ENCODE results near the gene C6orf136. TPM values are rescaled to one million over a fixed set of nuclear protein-coding genes. Genes with fewer than 3 reads are reported as not detected.

Gene C6orf136
- total and polyA plus RNA-seq, 9 of the 15 experiments (the other 6 are each of a cell fraction or from before 2014, with no cell fraction given) = 14.1 to 63.1 (median 18.4) TPM

DNA sequence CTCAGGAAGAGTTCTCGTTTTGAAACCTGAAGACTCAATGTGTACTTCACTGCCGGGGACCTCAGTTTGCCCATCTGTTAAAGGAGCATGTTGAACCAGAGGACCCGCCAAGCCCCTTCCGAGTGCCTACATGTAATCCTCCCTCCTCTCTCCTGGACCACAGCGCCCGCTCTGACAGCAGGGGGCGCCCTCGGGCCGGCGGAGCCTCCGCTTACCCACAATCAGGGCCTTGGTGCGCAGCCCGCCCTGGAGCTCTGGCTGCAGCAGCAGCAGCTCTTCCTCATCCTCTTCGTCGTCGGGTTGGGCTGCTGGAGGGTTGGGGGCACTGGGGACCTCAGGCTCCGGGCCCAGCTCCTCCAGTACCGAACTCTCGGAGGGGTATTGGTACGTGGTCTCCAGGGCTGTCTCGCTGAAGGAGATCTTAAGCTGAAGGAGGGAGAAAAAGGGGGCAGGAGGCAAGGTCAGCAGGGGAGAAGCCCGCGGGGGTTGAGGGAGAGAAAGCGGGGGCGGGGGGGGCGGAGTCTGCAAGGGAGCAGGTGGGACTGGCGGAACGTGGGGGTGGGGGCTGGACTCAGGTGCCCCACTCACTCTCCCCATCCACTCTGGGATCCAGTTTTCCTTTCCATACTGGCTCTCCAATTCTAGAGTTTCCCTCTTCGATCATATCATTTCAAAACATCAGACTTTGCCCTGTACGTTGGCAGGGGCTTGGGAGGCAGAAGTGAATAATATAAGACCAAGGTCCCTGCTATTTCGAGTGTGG is 32.2 kb downstream of the C6orf136 start (continued):
- TF ChIP-seq MAX (CRISPR knock-in tag; IDR thresholded peaks at IDR 0.05) (no peak), ZNF766 (CRISPR knock-in tag; conservative IDR thresholded peaks at IDR 0.05) (no peak), CREM (IDR thresholded peaks at IDR 0.05; ENCODE audit: low read depth) (peak; percentile 48), NFE2L1 (tag; IDR thresholded peaks at IDR 0.05; ENCODE audit: borderline replicate concordance, low read depth) (no peak), STAT5B (CRISPR knock-in tag; IDR thresholded peaks at IDR 0.05) (no peak), WHSC1 (IDR thresholded peaks at IDR 0.05; ENCODE audit: low read length) (no peak), ZNF124 (CRISPR knock-in tag; IDR thresholded peaks at IDR 0.05) (no peak), SNIP1 (IDR thresholded peaks at IDR 0.05; ENCODE audit: low read depth) (no peak), HNRNPUL1 (IDR thresholded peaks at IDR 0.05; ENCODE audit: low read length) (no peak), MYBL2 (IDR thresholded peaks at IDR 0.05; ENCODE audit: low read depth) (no peak), MYBL2 (CRISPR knock-in tag; IDR thresholded peaks at IDR 0.05; ENCODE audit: borderline replicate concordance) (no peak), ZNF143 (CRISPR knock-in tag; IDR thresholded peaks at IDR 0.05) (peak; percentile 55; the same call in 1 of the 2 replicates), ETV5 (CRISPR knock-in tag; IDR thresholded peaks at IDR 0.05; ENCODE audit: low read depth) (no peak), ZNF444 (CRISPR knock-in tag; IDR thresholded peaks at IDR 0.05) (no peak), SIN3B (IDR thresholded peaks at IDR 0.05; ENCODE audit: low read depth) (no peak; the same call in 1 of the 2 replicates)
- TF ChIP-seq, protein P1, sequence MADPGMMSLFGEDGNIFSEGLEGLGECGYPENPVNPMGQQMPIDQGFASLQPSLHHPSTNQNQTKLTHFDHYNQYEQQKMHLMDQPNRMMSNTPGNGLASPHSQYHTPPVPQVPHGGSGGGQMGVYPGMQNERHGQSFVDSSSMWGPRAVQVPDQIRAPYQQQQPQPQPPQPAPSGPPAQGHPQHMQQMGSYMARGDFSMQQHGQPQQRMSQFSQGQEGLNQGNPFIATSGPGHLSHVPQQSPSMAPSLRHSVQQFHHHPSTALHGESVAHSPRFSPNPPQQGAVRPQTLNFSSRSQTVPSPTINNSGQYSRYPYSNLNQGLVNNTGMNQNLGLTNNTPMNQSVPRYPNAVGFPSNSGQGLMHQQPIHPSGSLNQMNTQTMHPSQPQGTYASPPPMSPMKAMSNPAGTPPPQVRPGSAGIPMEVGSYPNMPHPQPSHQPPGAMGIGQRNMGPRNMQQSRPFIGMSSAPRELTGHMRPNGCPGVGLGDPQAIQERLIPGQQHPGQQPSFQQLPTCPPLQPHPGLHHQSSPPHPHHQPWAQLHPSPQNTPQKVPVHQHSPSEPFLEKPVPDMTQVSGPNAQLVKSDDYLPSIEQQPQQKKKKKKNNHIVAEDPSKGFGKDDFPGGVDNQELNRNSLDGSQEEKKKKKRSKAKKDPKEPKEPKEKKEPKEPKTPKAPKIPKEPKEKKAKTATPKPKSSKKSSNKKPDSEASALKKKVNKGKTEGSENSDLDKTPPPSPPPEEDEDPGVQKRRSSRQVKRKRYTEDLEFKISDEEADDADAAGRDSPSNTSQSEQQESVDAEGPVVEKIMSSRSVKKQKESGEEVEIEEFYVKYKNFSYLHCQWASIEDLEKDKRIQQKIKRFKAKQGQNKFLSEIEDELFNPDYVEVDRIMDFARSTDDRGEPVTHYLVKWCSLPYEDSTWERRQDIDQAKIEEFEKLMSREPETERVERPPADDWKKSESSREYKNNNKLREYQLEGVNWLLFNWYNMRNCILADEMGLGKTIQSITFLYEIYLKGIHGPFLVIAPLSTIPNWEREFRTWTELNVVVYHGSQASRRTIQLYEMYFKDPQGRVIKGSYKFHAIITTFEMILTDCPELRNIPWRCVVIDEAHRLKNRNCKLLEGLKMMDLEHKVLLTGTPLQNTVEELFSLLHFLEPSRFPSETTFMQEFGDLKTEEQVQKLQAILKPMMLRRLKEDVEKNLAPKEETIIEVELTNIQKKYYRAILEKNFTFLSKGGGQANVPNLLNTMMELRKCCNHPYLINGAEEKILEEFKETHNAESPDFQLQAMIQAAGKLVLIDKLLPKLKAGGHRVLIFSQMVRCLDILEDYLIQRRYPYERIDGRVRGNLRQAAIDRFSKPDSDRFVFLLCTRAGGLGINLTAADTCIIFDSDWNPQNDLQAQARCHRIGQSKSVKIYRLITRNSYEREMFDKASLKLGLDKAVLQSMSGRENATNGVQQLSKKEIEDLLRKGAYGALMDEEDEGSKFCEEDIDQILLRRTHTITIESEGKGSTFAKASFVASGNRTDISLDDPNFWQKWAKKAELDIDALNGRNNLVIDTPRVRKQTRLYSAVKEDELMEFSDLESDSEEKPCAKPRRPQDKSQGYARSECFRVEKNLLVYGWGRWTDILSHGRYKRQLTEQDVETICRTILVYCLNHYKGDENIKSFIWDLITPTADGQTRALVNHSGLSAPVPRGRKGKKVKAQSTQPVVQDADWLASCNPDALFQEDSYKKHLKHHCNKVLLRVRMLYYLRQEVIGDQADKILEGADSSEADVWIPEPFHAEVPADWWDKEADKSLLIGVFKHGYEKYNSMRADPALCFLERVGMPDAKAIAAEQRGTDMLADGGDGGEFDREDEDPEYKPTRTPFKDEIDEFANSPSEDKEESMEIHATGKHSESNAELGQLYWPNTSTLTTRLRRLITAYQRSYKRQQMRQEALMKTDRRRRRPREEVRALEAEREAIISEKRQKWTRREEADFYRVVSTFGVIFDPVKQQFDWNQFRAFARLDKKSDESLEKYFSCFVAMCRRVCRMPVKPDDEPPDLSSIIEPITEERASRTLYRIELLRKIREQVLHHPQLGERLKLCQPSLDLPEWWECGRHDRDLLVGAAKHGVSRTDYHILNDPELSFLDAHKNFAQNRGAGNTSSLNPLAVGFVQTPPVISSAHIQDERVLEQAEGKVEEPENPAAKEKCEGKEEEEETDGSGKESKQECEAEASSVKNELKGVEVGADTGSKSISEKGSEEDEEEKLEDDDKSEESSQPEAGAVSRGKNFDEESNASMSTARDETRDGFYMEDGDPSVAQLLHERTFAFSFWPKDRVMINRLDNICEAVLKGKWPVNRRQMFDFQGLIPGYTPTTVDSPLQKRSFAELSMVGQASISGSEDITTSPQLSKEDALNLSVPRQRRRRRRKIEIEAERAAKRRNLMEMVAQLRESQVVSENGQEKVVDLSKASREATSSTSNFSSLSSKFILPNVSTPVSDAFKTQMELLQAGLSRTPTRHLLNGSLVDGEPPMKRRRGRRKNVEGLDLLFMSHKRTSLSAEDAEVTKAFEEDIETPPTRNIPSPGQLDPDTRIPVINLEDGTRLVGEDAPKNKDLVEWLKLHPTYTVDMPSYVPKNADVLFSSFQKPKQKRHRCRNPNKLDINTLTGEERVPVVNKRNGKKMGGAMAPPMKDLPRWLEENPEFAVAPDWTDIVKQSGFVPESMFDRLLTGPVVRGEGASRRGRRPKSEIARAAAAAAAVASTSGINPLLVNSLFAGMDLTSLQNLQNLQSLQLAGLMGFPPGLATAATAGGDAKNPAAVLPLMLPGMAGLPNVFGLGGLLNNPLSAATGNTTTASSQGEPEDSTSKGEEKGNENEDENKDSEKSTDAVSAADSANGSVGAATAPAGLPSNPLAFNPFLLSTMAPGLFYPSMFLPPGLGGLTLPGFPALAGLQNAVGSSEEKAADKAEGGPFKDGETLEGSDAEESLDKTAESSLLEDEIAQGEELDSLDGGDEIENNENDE (IDR thresholded peaks at IDR 0.05; ENCODE audit: low read depth, low read length) = no peak

Data from K562 (cell line).